ENCODE measurements around the gene PRKAG2. TPM values are rescaled to one million over a fixed set of nuclear protein-coding genes. Genes with fewer than 3 reads are reported as not detected.

PRKAG2 gene
- total RNA-seq, 2 experiments from 2014 or later = 39.3 to 42.3 TPM

DNA sequence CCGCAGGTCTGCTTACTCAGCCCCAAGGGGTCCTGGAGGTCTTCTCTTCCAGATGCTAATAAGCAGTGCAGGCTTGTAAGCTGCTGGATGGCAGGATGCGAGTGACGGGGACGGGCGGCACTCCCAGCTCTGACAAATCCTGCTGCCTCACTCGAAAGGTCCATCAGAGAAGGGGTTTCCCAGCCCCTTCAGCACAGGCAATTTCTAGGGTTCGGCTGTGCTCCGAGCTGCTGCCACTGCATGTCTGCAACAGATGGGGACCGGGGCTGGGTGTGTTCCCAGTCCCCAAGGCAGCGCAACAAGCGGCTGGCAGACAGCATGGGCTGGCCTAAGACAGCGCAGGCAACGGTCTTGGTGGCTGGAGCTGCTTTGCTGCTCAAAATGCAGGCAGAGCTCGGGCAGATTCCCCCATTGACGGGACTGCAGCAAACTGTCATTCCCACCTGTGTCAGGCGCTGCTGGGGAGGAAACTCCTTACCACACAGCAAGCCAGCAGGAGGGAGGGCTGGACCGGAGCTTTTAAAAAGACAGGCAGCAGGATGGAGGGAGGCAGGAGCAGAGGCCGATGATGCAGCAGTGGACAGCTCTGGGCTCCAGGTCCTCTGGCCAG is 62.4 kb downstream of the PRKAG2 start:
- Histone ChIP-seq H3K4me1 (ENCODE audit: insufficient read depth, low read length) (no peaks in the 10 kb centered on the region), H3K4me3 (ENCODE audit: low read length) (no peak overlapping the region), H3K27me3 (ENCODE audit: control insufficient read depth in 1 of 2, insufficient read depth in 2 of 2, low read length in 2 of 2) (no peaks in the 10 kb centered on the region), H3K27ac (ENCODE audit: low read depth in 1 of 2, low read length in 2 of 2) (no peak overlapping the region), H3K36me3 (ENCODE audit: insufficient read depth, low read length) (peaks cover 2% of the 10 kb centered on the region), H3K9me3 (ENCODE audit: control insufficient read depth in 1 of 2, insufficient read depth in 1 of 2, low read length in 2 of 2) (no peaks in the 10 kb centered on the region)
- TF ChIP-seq, protein P1, sequence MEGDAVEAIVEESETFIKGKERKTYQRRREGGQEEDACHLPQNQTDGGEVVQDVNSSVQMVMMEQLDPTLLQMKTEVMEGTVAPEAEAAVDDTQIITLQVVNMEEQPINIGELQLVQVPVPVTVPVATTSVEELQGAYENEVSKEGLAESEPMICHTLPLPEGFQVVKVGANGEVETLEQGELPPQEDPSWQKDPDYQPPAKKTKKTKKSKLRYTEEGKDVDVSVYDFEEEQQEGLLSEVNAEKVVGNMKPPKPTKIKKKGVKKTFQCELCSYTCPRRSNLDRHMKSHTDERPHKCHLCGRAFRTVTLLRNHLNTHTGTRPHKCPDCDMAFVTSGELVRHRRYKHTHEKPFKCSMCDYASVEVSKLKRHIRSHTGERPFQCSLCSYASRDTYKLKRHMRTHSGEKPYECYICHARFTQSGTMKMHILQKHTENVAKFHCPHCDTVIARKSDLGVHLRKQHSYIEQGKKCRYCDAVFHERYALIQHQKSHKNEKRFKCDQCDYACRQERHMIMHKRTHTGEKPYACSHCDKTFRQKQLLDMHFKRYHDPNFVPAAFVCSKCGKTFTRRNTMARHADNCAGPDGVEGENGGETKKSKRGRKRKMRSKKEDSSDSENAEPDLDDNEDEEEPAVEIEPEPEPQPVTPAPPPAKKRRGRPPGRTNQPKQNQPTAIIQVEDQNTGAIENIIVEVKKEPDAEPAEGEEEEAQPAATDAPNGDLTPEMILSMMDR (IDR thresholded peaks at IDR 0.05) = no peak
- Mint-ChIP-seq H3K27ac (no peak overlapping the region), H3K36me3 (ENCODE audit: low read depth) (peaks cover 8% of the 10 kb centered on the region), H3K27me3 (no peaks in the 10 kb centered on the region), H3K4me3 (no peak overlapping the region), H3K4me1 (ENCODE audit: low read depth) (peaks cover 13% of the 10 kb centered on the region), H3K9me3 (no peaks in the 10 kb centered on the region)
- ChIA-PET POLR2A (interaction anchor here (1.1 kb wide), 1 partner anchor 9 kb away, joined by 3 read pairs; no protein-coding TSS in a partner anchor), CTCF (interaction anchor here (0.6 kb wide), 1 partner anchor 1732 kb away, joined by 3 read pairs; no protein-coding TSS in a partner anchor)
- DNase-seq (no peak), ATAC-seq (ENCODE audit: poor library complexity) (no peak)
- intact Hi-C loops (cut with DNase I, micrococcal nuclease) = no loop called here

DNA sequence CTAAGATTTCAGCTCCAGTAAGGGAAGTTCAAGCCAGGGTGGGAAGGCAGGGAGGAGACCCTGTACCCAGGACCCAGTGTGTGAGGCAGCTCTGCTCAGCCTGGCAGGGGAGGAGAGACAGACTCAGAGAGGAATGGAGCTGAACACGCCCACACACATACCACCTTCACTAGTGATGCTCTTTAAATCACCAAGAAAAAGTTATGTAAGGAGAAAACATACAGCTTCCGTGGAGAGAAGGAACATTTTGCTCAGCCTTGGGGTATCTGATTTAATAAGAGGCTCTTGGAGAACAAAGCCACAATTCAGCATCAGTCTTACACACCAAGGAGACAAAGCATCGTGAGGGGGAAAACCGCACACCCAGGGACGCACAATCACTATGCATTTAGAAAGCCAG is 62.9 kb downstream of the PRKAG2 start:
- Histone ChIP-seq H3K27ac (ENCODE audit: low read depth in 1 of 2, low read length in 2 of 2) (no peak overlapping the region), H3K4me3 (ENCODE audit: low read length) (no peak overlapping the region), H3K36me3 (ENCODE audit: insufficient read depth, low read length) (peaks cover 2% of the 10 kb centered on the region), H3K4me1 (ENCODE audit: insufficient read depth, low read length) (no peaks in the 10 kb centered on the region), H3K27me3 (ENCODE audit: control insufficient read depth in 1 of 2, insufficient read depth in 2 of 2, low read length in 2 of 2) (no peaks in the 10 kb centered on the region), H3K9me3 (ENCODE audit: control insufficient read depth in 1 of 2, insufficient read depth in 1 of 2, low read length in 2 of 2) (no peaks in the 10 kb centered on the region)
- H3K4me1 Mint-ChIP-seq (ENCODE audit: low read depth) = peaks cover 13% of the 10 kb centered on the region
- DNase-seq (no peak), ATAC-seq (ENCODE audit: poor library complexity) (no peak)
- H3K4me3 Mint-ChIP-seq = no peak overlapping the region
- CTCF ChIA-PET = interaction anchor here (0.6 kb wide), 1 partner anchor 1731 kb away, joined by 3 read pairs; no protein-coding TSS in a partner anchor
- TF ChIP-seq, protein P1 (IDR thresholded peaks at IDR 0.05) = no peak
- H3K9me3 Mint-ChIP-seq = no peaks in the 10 kb centered on the region
- intact Hi-C loops (cut with DNase I, micrococcal nuclease) = no loop called here
- H3K27me3 Mint-ChIP-seq = no peaks in the 10 kb centered on the region
- peaks cover 8% of the 10 kb centered on the region for H3K36me3 Mint-ChIP-seq (ENCODE audit: low read depth)
- H3K27ac Mint-ChIP-seq = no peak overlapping the region
- POLR2A ChIA-PET = interaction anchor here (1.1 kb wide), 1 partner anchor 8 kb away, joined by 3 read pairs; no protein-coding TSS in a partner anchor

GRCh38 chr7:151813445-151813844 is 63.5 kb downstream of the PRKAG2 start:
- no peak overlapping the region for H3K27ac ChIP-seq (ENCODE audit: low read depth in 1 of 2, low read length in 2 of 2)
- ATAC-seq (ENCODE audit: poor library complexity) = no peak
- CTCF ChIA-PET = no interaction called here

More at GRCh38 chr7:151813445-151813844, 63.5 kb downstream of the PRKAG2 start:
- H3K4me3 ChIP-seq (ENCODE audit: low read length) = no peak overlapping the region
- POLR2A ChIA-PET = no interaction called here
- DNase-seq = no peak
- H3K36me3 ChIP-seq (ENCODE audit: insufficient read depth, low read length) = peaks cover 2% of the 10 kb centered on the region
- H3K4me1 Mint-ChIP-seq (ENCODE audit: low read depth) = peaks cover 13% of the 10 kb centered on the region
- intact Hi-C loops (cut with DNase I, micrococcal nuclease) = no loop called here
- H3K27ac Mint-ChIP-seq = no peak overlapping the region
- H3K9me3 Mint-ChIP-seq = no peaks in the 10 kb centered on the region
- H3K27me3 ChIP-seq (ENCODE audit: control insufficient read depth in 1 of 2, insufficient read depth in 2 of 2, low read length in 2 of 2) = no peaks in the 10 kb centered on the region
- no peaks in the 10 kb centered on the region for H3K4me1 ChIP-seq (ENCODE audit: insufficient read depth, low read length)
- H3K27me3 Mint-ChIP-seq = no peaks in the 10 kb centered on the region
- TF ChIP-seq, protein P1 (IDR thresholded peaks at IDR 0.05) = no peak
- H3K4me3 Mint-ChIP-seq = no peak overlapping the region
- H3K36me3 Mint-ChIP-seq (ENCODE audit: low read depth) = peaks cover 8% of the 10 kb centered on the region
- H3K9me3 ChIP-seq (ENCODE audit: control insufficient read depth in 1 of 2, insufficient read depth in 1 of 2, low read length in 2 of 2) = no peaks in the 10 kb centered on the region
